Type B pancreatic cell (in vitro differentiated cells): ENCODE results near the gene ATP2B2. TPM values are rescaled to one million over a fixed set of nuclear protein-coding genes. Genes with fewer than 3 reads are reported as not detected.

Experiments
- DNase-seq: peaks from one replicate; pipeline ENCODE4 v3.0.0; 2021; ENCODE audit warnings: mixed read lengths; ENCODE audit not compliant: unreplicated experiment; ENCODE audit errors: extremely low spot score
- H3K27ac Mint-ChIP-seq: 2 replicates; pipeline ENCODE4 v1.8.0; 2021; ENCODE audit warnings: mild to moderate bottlenecking, mixed read lengths
- H3K27me3 Mint-ChIP-seq: 2 replicates; pipeline ENCODE4 v1.8.0; 2021; ENCODE audit warnings: mixed read lengths
- H3K36me3 Mint-ChIP-seq: 2 replicates; pipeline ENCODE4 v1.8.0; 2021; ENCODE audit warnings: mixed read lengths
- H3K4me1 Mint-ChIP-seq: one replicate; pipeline ENCODE4 v1.8.0; 2021; ENCODE audit warnings: mixed read lengths; ENCODE audit not compliant: unreplicated experiment
- H3K4me3 Mint-ChIP-seq: 2 replicates; pipeline ENCODE4 v1.8.0; 2021; ENCODE audit warnings: mild to moderate bottlenecking, mixed read lengths
- H3K9me3 Mint-ChIP-seq: 2 replicates; pipeline ENCODE4 v1.8.0; 2021; ENCODE audit warnings: mixed read lengths
- total RNA-seq: library from RNA; stranded (reverse); gene quantifications from 2 replicates; pipeline ENCODE4 v1.2.1, GENCODE V29; 2021; ENCODE audit warnings: low replicate concordance
- TF ChIP-seq, protein P1 (sequence below): fragments of 200-600 bp; sonication (generic); conservative IDR thresholded peaks from 2 replicates; pipeline ENCODE4 v1.5.0; 2021; ENCODE audit warnings: antibody characterized with exemption, mild to moderate bottlenecking

ATP2B2 gene
- total RNA-seq, 1 donor from 2014 or later: 0.31 TPM

DNA sequence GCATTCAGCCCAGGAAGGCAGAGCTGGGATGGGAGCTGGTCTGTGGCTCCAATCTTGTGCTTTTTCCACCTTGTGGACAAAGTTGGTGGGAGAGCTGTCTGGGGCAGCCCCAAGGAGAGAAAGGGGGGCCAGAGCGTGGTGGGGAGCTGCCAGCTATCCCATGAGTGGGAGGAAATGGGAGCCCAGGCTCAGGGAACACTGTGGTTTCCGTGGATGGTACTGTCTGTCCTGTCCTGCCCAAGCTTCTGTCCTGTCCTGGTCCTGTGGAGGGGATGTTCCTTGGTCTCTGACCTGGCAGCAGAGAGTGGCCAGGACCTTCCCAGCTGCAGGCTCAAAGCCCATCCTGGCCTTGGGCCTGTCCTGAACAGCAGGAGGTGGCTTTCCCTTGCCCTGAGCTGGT lies 111.9 kb downstream of the ATP2B2 start:
- H3K27me3 Mint-ChIP-seq: peaks cover 34% of the 10 kb centered on the region
- H3K4me1 Mint-ChIP-seq: no peaks in the 10 kb centered on the region
- H3K27ac Mint-ChIP-seq: no peak overlapping the region
- H3K4me3 Mint-ChIP-seq: no peak overlapping the region
- TF ChIP-seq, protein P1, sequence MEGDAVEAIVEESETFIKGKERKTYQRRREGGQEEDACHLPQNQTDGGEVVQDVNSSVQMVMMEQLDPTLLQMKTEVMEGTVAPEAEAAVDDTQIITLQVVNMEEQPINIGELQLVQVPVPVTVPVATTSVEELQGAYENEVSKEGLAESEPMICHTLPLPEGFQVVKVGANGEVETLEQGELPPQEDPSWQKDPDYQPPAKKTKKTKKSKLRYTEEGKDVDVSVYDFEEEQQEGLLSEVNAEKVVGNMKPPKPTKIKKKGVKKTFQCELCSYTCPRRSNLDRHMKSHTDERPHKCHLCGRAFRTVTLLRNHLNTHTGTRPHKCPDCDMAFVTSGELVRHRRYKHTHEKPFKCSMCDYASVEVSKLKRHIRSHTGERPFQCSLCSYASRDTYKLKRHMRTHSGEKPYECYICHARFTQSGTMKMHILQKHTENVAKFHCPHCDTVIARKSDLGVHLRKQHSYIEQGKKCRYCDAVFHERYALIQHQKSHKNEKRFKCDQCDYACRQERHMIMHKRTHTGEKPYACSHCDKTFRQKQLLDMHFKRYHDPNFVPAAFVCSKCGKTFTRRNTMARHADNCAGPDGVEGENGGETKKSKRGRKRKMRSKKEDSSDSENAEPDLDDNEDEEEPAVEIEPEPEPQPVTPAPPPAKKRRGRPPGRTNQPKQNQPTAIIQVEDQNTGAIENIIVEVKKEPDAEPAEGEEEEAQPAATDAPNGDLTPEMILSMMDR: no peak
- H3K36me3 Mint-ChIP-seq: no peaks in the 10 kb centered on the region
- H3K9me3 Mint-ChIP-seq: no peaks in the 10 kb centered on the region
- no peak for DNase-seq

DNA sequence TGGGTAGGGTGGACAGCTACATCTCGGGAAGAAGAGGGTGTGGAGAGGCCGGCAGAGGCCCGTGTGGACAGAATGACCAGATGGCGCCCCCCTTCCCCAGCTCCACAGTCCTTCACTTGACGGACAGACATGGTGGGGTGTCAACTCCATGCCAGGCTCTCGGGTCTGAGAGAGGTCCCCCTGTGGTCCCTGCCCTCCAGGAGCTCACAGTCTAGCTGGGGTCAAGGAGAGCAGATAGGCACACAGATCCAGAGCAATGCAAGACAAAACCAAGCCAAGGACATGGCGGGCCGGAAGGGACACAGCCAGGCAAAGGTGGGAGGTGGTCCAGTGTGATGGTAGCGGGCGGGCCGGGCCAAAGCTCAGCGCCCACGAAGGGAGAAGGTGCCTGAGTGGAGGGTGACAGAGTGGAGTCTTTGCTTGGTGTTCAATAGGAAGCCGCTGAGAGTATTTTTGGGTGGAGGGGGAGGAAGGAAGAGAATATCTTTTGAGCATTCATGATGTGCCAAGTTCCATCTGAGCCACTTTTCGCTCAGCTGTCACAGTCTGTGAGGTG lies 112.4 kb downstream of the ATP2B2 start:
- H3K9me3 Mint-ChIP-seq: no peaks in the 10 kb centered on the region
- H3K27ac Mint-ChIP-seq: no peak overlapping the region
- no peaks in the 10 kb centered on the region for H3K36me3 Mint-ChIP-seq
- TF ChIP-seq, protein P1: no peak
- no peak for DNase-seq
- H3K4me3 Mint-ChIP-seq: no peak overlapping the region
- no peaks in the 10 kb centered on the region for H3K4me1 Mint-ChIP-seq
- peaks cover 33% of the 10 kb centered on the region for H3K27me3 Mint-ChIP-seq

DNA sequence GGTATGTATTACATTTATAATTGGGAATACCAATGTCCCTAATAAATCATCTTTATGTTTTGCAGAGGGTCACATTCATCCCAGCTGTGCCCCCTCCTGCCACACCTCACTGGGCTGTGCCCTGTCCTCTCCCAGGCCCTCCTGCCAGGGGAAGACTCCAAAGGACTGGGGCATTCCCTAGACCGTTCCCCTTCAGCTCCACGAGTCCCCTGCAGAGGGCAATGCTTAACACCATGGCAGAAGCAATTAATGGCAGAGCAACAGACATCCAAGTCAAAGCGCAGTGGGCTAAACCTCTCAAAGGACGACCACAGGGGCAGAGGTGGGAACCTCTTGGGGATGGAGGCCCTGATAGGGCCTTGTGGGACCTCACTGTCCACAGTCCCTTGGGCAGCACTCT lies 113.1 kb downstream of the ATP2B2 start:
- no peaks in the 10 kb centered on the region for H3K36me3 Mint-ChIP-seq
- no peak overlapping the region for H3K27ac Mint-ChIP-seq

DNA sequence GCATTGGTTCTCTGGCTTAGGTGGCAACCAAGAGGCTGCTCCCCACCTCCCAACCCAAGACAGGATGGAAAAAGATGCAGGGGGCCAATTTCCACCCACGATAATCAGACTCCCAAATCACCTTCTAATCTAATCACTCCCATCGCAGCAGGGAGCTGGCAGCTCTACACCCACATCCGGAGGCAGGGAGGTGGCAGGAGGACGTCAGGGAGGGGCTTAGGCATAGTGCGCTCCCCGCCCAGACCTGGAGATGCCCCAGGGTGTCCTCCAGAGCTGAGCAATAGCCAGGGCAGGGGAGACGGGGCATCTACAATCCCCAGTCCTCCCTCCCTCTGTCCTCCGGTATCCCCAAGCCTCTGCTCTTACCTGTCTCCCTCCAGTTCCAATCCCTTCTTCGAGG lies 114.0 kb downstream of the ATP2B2 start:
- H3K27me3 Mint-ChIP-seq: peaks cover 31% of the 10 kb centered on the region
- H3K9me3 Mint-ChIP-seq: no peaks in the 10 kb centered on the region
- H3K36me3 Mint-ChIP-seq: no peaks in the 10 kb centered on the region
- H3K27ac Mint-ChIP-seq: no peak overlapping the region
- no peak for DNase-seq
- H3K4me1 Mint-ChIP-seq: no peaks in the 10 kb centered on the region
- TF ChIP-seq, protein P1: no peak
- H3K4me3 Mint-ChIP-seq: no peak overlapping the region

More for the DNA sequence above, 113.1 kb downstream of the ATP2B2 start:
- Mint-ChIP-seq H3K27me3 (peaks cover 28% of the 10 kb centered on the region), H3K4me1 (no peaks in the 10 kb centered on the region), H3K9me3 (no peaks in the 10 kb centered on the region), H3K4me3 (no peak overlapping the region)
- DNase-seq: no peak
- TF ChIP-seq, protein P1: no peak

DNA sequence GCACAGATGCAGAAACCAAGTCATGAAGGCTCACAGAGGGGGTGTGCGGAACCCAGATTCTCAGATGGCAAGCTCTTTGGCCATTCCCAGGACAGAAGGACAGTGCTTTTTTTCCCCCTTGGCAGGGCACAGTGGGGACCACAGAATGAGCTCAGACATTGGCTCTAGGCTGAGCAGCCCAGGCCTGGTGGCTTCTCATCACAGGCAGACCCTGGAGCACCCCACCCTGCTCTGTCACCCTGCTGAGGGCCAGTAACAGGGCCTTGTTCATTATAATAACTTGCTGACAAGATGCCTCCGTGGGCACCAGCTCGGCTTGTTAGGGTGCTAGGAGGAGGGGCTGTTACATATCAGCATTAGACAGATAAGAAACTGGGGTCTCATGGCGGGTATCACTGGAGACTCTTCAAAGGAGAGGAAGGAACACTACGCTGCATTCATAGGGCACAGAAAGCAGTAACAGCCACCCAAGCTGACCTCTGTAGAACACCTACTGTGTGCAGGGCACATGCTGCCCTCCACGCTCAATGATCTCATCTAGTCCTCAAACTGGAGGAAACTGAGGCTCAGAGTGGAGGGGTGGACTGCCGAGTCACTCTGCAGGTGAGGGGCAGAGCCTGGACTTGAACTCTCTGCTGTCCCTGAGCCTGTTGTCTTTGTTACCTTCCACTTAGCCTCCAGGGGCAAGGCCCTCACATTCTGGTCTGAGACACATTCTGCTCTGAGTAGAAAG lies 114.6 kb downstream of the ATP2B2 start:
- Mint-ChIP-seq H3K4me3 (no peak overlapping the region), H3K4me1 (no peaks in the 10 kb centered on the region), H3K36me3 (no peaks in the 10 kb centered on the region), H3K27me3 (peaks cover 29% of the 10 kb centered on the region), H3K9me3 (no peaks in the 10 kb centered on the region), H3K27ac (no peak overlapping the region)
- DNase-seq: no peak
- TF ChIP-seq, protein P1: no peak
